Colonic mucosa (tissue), 4 donors: ENCODE results near the gene ADSS1. TPM values are rescaled to one million over a fixed set of nuclear protein-coding genes. Genes with fewer than 3 reads are reported as not detected.

Experiments used
- DNase-seq: peaks from one replicate; pipeline ENCODE4 v3.0.0-alpha.2; 2020
- H3K27ac ChIP-seq: fragments of 200-600 bp; one replicate; pipeline ENCODE4 v1.8.0; 2021
- H3K27me3 ChIP-seq: fragments of 200-600 bp; one replicate; pipeline ENCODE4 v1.8.0; 2021
- H3K36me3 ChIP-seq: fragments of 200-600 bp; one replicate; pipeline ENCODE4 v1.8.0; 2021
- H3K4me1 ChIP-seq: fragments of 200-600 bp; one replicate; pipeline ENCODE4 v1.8.0; 2021; ENCODE audit warnings: mild to moderate bottlenecking
- H3K4me3 ChIP-seq: fragments of 200-600 bp; one replicate; pipeline ENCODE4 v1.8.0; 2021
- H3K9ac ChIP-seq, 2 donors: one replicate each; pipeline ENCODE4 v1.7.0; 2013; ENCODE audit warnings: control low read depth in 2 of 2, low read depth in 2 of 2, low read length in 2 of 2
- H3K9me3 ChIP-seq: fragments of 200-600 bp; one replicate; pipeline ENCODE4 v1.8.0; 2021
- intact Hi-C: fragments of 100-400 bp; cut with DNase I; formaldehyde crosslinking; loops from one replicate; pipeline ENCODE4 v1.14.1; 2022
- total RNA-seq, 2 donors: library from RNA; stranded (reverse); fragmentation: NEBNext Ultra II Directional in 1 of 2; extraction: Animal tissue kit (Norgen Biotek cat#: 25700) in 1 of 2; gene quantifications; one replicate each; pipeline ENCODE4 v1.2.1, GENCODE V29; 2021
- TF ChIP-seq, protein P1 (sequence below): fragments of 200-600 bp; IDR thresholded peaks from one replicate; pipeline ENCODE4 v1.8.0; 2022; ENCODE audit warnings: antibody characterized with exemption, mild to moderate bottlenecking
- donor health status: healthy.
- donor health status: DM: no; HTN: no; CAD: no.
- donor health status: DM: no; HTN: no; CAD: no.

ADSS1 gene
- total RNA-seq, 2 donors from 2014 or later = 3.5 to 4.0 TPM

DNA sequence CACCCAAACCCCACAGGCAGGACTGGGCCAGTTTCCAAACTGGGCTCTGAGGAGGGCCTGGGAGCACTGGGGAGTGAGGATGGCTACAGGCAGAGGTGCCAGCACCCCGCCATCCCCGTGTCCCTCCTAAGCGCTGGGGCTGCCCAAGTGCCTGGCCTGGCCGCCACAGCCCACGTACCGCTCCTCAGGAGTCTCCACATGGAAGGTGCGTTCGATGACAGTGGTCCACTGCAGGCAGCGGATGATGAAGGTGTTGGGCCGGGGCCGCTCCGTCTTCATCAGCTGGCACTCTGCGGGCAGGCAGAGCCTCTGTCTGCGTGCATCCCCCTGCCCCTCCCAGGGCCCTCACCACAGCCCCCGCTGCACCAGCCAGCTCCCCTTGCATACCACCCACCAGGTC lies 52.5 kb downstream of the ADSS1 start:
- intact Hi-C loops = loop anchor here (10.0 kb wide), 1 partner anchor 278 kb away; no protein-coding TSS in a partner anchor
- TF ChIP-seq, protein P1, sequence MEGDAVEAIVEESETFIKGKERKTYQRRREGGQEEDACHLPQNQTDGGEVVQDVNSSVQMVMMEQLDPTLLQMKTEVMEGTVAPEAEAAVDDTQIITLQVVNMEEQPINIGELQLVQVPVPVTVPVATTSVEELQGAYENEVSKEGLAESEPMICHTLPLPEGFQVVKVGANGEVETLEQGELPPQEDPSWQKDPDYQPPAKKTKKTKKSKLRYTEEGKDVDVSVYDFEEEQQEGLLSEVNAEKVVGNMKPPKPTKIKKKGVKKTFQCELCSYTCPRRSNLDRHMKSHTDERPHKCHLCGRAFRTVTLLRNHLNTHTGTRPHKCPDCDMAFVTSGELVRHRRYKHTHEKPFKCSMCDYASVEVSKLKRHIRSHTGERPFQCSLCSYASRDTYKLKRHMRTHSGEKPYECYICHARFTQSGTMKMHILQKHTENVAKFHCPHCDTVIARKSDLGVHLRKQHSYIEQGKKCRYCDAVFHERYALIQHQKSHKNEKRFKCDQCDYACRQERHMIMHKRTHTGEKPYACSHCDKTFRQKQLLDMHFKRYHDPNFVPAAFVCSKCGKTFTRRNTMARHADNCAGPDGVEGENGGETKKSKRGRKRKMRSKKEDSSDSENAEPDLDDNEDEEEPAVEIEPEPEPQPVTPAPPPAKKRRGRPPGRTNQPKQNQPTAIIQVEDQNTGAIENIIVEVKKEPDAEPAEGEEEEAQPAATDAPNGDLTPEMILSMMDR = no peak
- Histone ChIP-seq H3K27ac (no peak overlapping the region), H3K27me3 (no peaks in the 10 kb centered on the region), H3K4me3 (no peak overlapping the region), H3K36me3 (peaks cover 1% of the 10 kb centered on the region), H3K9me3 (no peaks in the 10 kb centered on the region), H3K4me1 (no peaks in the 10 kb centered on the region), H3K9ac (no peak overlapping the region)
- DNase-seq = no peak

DNA sequence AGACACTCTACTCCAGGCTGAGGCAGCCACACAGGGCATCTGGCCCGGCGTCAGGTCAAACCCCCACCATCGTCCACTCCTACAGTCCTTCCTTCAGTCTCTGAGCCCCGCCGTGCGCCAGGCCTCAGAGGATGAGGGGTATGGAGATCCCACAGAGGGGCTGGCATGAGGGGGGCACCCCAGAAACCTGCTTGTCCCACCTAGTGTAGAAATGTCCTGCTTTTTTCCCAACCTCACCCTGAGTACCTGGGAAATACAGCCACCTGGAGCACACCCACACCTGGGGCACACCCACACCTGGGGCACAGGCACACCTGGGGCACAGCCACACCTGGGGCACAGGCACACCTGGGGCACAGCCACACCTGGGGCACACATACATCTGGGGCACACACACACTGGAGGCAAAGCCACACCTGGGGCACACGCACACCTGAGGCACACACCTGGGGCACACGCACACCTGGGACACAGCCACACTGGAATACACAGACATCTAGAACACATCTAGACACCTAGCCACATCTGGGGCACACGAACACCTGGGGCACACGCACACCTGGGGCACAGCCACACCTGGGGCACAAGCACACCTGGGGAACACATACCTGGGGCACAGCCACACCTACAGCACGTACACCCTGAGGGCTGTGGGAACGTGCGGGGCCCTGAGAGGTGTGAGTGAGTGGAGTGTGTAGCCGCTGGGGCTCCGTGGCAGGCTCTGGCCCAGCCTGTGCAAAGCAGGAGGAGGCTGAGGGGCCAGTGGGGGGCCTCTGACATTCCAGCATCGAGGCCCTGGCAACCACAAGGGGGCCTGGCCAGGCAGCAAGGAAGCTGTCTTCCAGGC lies 53.2 kb downstream of the ADSS1 start:
- TF ChIP-seq, protein P1 = no peak
- no peak overlapping the region for H3K9ac ChIP-seq
- H3K4me3 ChIP-seq = no peak overlapping the region
- no peaks in the 10 kb centered on the region for H3K4me1 ChIP-seq
- DNase-seq = no peak
- H3K9me3 ChIP-seq = no peaks in the 10 kb centered on the region
- intact Hi-C loops = loop anchor here (10.0 kb wide), 1 partner anchor 278 kb away; no protein-coding TSS in a partner anchor
- no peaks in the 10 kb centered on the region for H3K36me3 ChIP-seq
- H3K27ac ChIP-seq = no peak overlapping the region
- no peaks in the 10 kb centered on the region for H3K27me3 ChIP-seq

DNA sequence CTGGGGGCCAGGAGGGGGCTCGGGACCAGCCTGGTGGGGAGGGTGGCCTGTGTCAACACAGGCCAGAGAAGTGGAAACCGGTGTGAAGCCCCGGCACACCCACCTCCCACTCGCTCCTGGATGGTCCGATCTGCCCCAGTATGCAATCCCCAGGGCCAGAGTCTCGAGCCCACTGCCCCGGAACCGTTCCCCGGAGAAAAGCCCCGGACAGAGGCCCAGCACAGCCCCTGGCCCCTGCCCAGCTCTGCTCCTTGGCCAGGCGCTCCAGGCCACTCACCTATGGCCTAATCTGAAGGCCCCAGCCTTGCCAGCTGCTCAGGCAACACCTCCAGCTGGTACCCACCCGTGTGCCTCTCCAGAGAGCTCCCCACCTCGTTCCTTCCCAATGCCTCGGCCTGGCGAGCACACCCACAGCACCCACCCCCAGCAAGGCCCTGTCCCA lies 53.8 kb downstream of the ADSS1 start:
- TF ChIP-seq, protein P1 = no peak
- Histone ChIP-seq H3K27ac (no peak overlapping the region), H3K4me3 (no peak overlapping the region), H3K9me3 (no peaks in the 10 kb centered on the region), H3K4me1 (no peaks in the 10 kb centered on the region), H3K9ac (no peak overlapping the region), H3K27me3 (no peaks in the 10 kb centered on the region), H3K36me3 (no peaks in the 10 kb centered on the region)
- intact Hi-C loops = loop anchor here (10.0 kb wide), 1 partner anchor 277 kb away; no protein-coding TSS in a partner anchor
- no peak for DNase-seq

DNA sequence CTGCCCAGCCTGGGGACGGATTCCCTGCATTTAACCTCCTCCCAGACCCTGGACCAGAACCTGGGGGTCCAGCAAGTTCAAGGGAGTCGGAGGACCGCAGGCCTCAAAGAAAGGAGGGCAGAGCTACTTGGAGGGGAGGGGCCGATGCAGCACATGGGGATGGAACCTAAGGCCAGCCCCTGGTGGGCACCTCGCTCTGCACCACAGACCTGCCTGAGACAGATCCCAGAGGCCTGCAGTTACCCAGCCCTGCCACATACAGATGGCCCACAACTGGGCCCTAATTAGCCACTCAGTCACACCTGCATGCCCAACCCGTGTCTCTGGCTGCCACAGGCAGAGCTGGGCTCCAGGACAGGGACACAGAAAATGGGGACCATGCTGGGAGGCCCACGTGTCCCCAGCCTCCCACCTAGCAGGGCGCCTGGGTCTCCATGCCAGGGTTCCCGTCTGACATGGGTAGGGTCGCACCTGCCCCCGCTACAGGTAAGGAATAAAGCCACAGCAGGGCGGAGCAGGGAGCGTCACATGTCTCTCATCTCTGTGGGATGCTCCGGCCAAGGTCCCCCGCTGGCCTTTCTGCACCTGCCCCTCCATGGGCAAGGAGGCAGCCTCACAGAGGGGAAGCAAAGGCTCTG lies 54.8 kb downstream of the ADSS1 start:
- Histone ChIP-seq H3K4me1 (no peaks in the 10 kb centered on the region), H3K27ac (no peak overlapping the region), H3K9ac (no peak overlapping the region), H3K36me3 (no peaks in the 10 kb centered on the region), H3K27me3 (no peaks in the 10 kb centered on the region), H3K4me3 (no peak overlapping the region), H3K9me3 (no peaks in the 10 kb centered on the region)
- DNase-seq = no peak
- intact Hi-C loops = loop anchor here (10.0 kb wide), 1 partner anchor 276 kb away; no protein-coding TSS in a partner anchor
- TF ChIP-seq, protein P1 = no peak

DNA sequence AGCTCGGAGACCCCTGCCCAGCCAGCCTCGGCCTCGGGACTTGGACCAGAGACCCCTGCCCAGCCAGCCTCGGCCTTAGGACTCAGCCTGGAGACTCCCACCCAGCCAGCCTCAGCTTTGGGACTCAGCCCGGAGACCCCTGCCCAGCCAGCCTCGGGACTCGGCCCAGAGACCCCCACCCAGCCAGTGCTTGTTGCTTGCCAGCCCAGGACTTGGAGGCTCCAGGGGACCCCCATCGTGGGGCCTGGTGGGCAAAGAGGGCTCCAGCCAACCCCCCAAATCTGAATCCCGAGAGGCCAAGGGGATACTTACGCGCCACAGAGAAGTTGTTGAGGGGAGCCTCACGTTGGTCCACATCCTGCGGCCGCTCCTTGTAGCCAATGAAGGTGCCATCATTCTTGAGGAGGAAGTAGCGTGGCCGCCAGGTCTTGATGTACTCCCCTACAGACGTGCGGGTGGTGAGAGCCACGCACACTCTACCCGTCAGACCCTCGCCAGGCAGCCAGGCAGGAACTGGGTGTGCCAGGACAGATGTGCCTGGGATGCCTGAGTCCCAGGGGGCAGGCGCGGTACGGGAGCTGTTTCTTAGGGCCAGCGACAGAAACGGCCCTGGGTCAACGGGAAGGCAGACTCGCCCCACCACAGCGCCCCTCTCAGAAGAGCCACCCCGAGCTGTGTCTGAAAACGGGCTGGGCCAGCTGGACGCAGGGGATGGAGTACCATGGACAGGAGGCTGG lies 55.9 kb downstream of the ADSS1 start:
- Histone ChIP-seq H3K27ac (no peak overlapping the region), H3K4me3 (no peak overlapping the region), H3K4me1 (no peaks in the 10 kb centered on the region), H3K27me3 (no peaks in the 10 kb centered on the region), H3K36me3 (no peaks in the 10 kb centered on the region), H3K9ac (no peak overlapping the region), H3K9me3 (no peaks in the 10 kb centered on the region)
- intact Hi-C loops = loop anchor here (10.0 kb wide), 1 partner anchor 275 kb away; no protein-coding TSS in a partner anchor
- DNase-seq = no peak
- TF ChIP-seq, protein P1 = no peak
